Gastroesophageal sphincter (tissue), 4 donors: Measurements from ENCODE around the gene PCDHGB6. TPM values are rescaled to one million over a fixed set of nuclear protein-coding genes. Genes with fewer than 3 reads are reported as not detected.
"Not testable (repeated sequence)": the region's sequence is repeated elsewhere in the genome, so short reads cannot be mapped to it uniquely, and the experiment has no call there.

ENCODE experiments used
- ATAC-seq: fragments of 150-250 bp; one replicate; pipeline ENCODE4 v1.9.1; 2016; ENCODE audit warnings: mild to moderate bottlenecking, moderate library complexity
- H3K27ac ChIP-seq, 4 donors: fragments of 200-600 bp; sonication (generic) in 3 of 4; 1 replicate in 3 of 4; 2 replicates in 1 of 4; pipeline ENCODE4 v1.5.1; 2016 to 2019
- H3K27me3 ChIP-seq: fragments of 200-600 bp; sonication (generic); one replicate; pipeline ENCODE4 v1.5.1; 2019
- H3K36me3 ChIP-seq, 2 donors: fragments of 200-600 bp; sonication (generic); one replicate each; pipeline ENCODE4 v1.5.1; 2019; ENCODE audit warnings: control low read depth in 1 of 2
- H3K4me1 ChIP-seq, 3 donors: fragments of 200-600 bp; sonication (generic); 1 replicate in 2 of 3; 2 replicates in 1 of 3; pipeline ENCODE4 v1.5.1; 2016 to 2019; ENCODE audit warnings: control low read depth in 2 of 3
- H3K4me3 ChIP-seq, 2 donors: fragments of 200-600 bp; sonication (generic); one replicate each; pipeline ENCODE4 v1.5.1; 2019; ENCODE audit warnings: mild to moderate bottlenecking in 1 of 2, moderate library complexity in 1 of 2
- H3K9me3 ChIP-seq, 3 donors: fragments of 200-600 bp; sonication (generic); one replicate each; pipeline ENCODE4 v1.5.1; 2017 to 2019; ENCODE audit warnings: control low read depth in 2 of 3
- CTCF ChIP-seq, 4 experiments: fragments of 200-600 bp in 2 of 4; fragments of 450-650 bp in 2 of 4; sonication (generic) in 1 of 4; IDR thresholded peaks; one replicate each; pipeline ENCODE4 v1.5.1; 2017 to 2019; ENCODE audit warnings: antibody characterized with exemption in 4 of 4, mild to moderate bottlenecking in 2 of 4, moderate library complexity in 2 of 4
- EP300 ChIP-seq: sonication (generic); formaldehyde crosslinking; IDR thresholded peaks from one replicate; pipeline ENCODE4 v1.6.1; 2017; ENCODE audit warnings: antibody characterized with exemption, mild to moderate bottlenecking
- POLR2A ChIP-seq, 2 donors: fragments of 450-650 bp; IDR thresholded peaks; one replicate each; pipeline ENCODE4 v1.6.1; 2017; ENCODE audit warnings: antibody characterized with exemption in 2 of 2, mild to moderate bottlenecking in 2 of 2, moderate library complexity in 1 of 2
- POLR2AphosphoS5 ChIP-seq: sonication (generic); formaldehyde crosslinking; IDR thresholded peaks from one replicate; pipeline ENCODE4 v1.6.1; 2017; ENCODE audit warnings: antibody characterized with exemption
- WGBS, 2 donors: methylation state at CpG; one replicate each; pipeline ENCODE4 v1.1.5; 2018; ENCODE audit warnings: low coverage in 1 of 2; 5-methylcytosine and 5-hydroxymethylcytosine counted together
- total RNA-seq, 4 donors: library from RNA; depleted of rRNA; stranded (reverse); fragments of >200 nt; gene quantifications; one replicate each; pipeline ENCODE4 v1.1.0, GENCODE V29; 2016

Gene PCDHGB6
- total RNA-seq, 4 donors from 2014 or later: 5.7 to 11.7 (median 6.5) TPM

- H3K27ac ChIP-seq: no peak within 1 kb of the TSS
- WGBS, 2 donors: 30 to 33% methylated on average over 23 to 24 of the region's 38 CpGs
- no peak within 1 kb of the TSS for H3K4me3 ChIP-seq
- no peaks in the 10 kb centered on the region for H3K4me1 ChIP-seq
- no peak for TF ChIP-seq POLR2A (IDR thresholded peaks at IDR 0.05)
- no peak for TF ChIP-seq EP300
- no peak for TF ChIP-seq CTCF (IDR thresholded peaks at IDR 0.05)
- no peak for TF ChIP-seq POLR2AphosphoS5
- H3K36me3 ChIP-seq: peaks cover 0 to 18% of the 10 kb centered on the region in 2 donors
- ATAC-seq: no peak
- H3K9me3 ChIP-seq: peaks cover 0 to 99% (median 6%) of the 10 kb centered on the region in 3 donors
- H3K27me3 ChIP-seq: no peaks in the 10 kb centered on the region
Observed at GRCh38 chr5:141392429-141393198, 15.2 kb upstream of the PCDHGB6 start, which contains the start of gene PCDHGA8. PCDHGA8 (plus strand) TSS chr5:141392633; CDS start chr5:141392814, 181 bp downstream.

GRCh38 chr5:141393267-141393666, 14.6 kb upstream of the PCDHGB6 start:
- ATAC-seq: no peak
- Histone ChIP-seq H3K4me1 (no peaks in the 10 kb centered on the region), H3K27me3 (no peaks in the 10 kb centered on the region), H3K9me3 (peaks cover 0 to 98% (median 6%) of the 10 kb centered on the region in 3 donors), H3K4me3 (no peak overlapping the region), H3K36me3 (peaks cover 0 to 18% of the 10 kb centered on the region in 2 donors), H3K27ac (no peak overlapping the region)
- TF ChIP-seq POLR2A (IDR thresholded peaks at IDR 0.05) (no peak), CTCF (IDR thresholded peaks at IDR 0.05) (no peak), EP300 (no peak), POLR2AphosphoS5 (no peak)
- 37 to 63% methylated on average over 4 to 10 of the region's 21 CpGs for WGBS, 2 donors

- 28 to 36% methylated on average over 8 to 9 of the region's 53 CpGs for WGBS, 2 donors
- H3K27ac ChIP-seq, H3K4me3 ChIP-seq, H3K4me1 ChIP-seq, ATAC-seq, H3K27me3 ChIP-seq: not testable (repeated sequence)
- peaks cover 0 to 98% (median 6%) of the 10 kb centered on the region in 3 donors for H3K9me3 ChIP-seq
- peaks cover 0 to 17% of the 10 kb centered on the region in 2 donors for H3K36me3 ChIP-seq
Observed at GRCh38 chr5:141394401-141395187, 13.2 kb upstream of the PCDHGB6 start.

GRCh38 chr5:141397756-141398551, 9.9 kb upstream of the PCDHGB6 start, which contains the start of gene PCDHGB5:
PCDHGB5 (plus strand) TSS chr5:141397947; CDS start chr5:141398128, 181 bp downstream.
- H3K4me3 ChIP-seq: peak within 1 kb of the TSS in 1 of 2 donors; percentile 35
- H3K27me3 ChIP-seq, ATAC-seq, H3K36me3 ChIP-seq, H3K27ac ChIP-seq, H3K4me1 ChIP-seq: not testable (repeated sequence)
- peaks cover 3 to 96% (median 7%) of the 10 kb centered on the region in 3 donors for H3K9me3 ChIP-seq
- 5 to 12% methylated on average over 9 to 10 of the region's 43 CpGs for WGBS, 2 donors
- TF ChIP-seq CTCF (IDR thresholded peaks at IDR 0.05): peak in 2 of 4 experiments; percentile 35 to 52

- no peak overlapping the region for H3K27ac ChIP-seq
- peaks cover 3 to 96% (median 6%) of the 10 kb centered on the region in 3 donors for H3K9me3 ChIP-seq
- WGBS, 2 donors: 20 to 23% methylated on average over 9 to 12 of the region's 15 CpGs
- peaks cover 0 to 5% of the 10 kb centered on the region in 2 donors for H3K36me3 ChIP-seq
- no peak for TF ChIP-seq POLR2A (IDR thresholded peaks at IDR 0.05)
- ATAC-seq: no peak
- H3K4me3 ChIP-seq: no peak overlapping the region
- peaks cover 0 to 4% (median 0%) of the 10 kb centered on the region in 3 donors for H3K4me1 ChIP-seq
- H3K27me3 ChIP-seq: peaks cover 8% of the 10 kb centered on the region
Observed at GRCh38 chr5:141398608-141399007, 9.2 kb upstream of the PCDHGB6 start.
